Kidney capillary endothelial cell (primary cell): Measurements from ENCODE around the gene ATG7.
"Not testable (repeated sequence)": the region's sequence is repeated elsewhere in the genome, so short reads cannot be mapped to it uniquely, and the experiment has no call there.

Experiments
- DNase-seq: peaks from one replicate; pipeline ENCODE4 v3.0.0-alpha.2; 2018; ENCODE audit warnings: low spot score

The ATG7 gene

DNA sequence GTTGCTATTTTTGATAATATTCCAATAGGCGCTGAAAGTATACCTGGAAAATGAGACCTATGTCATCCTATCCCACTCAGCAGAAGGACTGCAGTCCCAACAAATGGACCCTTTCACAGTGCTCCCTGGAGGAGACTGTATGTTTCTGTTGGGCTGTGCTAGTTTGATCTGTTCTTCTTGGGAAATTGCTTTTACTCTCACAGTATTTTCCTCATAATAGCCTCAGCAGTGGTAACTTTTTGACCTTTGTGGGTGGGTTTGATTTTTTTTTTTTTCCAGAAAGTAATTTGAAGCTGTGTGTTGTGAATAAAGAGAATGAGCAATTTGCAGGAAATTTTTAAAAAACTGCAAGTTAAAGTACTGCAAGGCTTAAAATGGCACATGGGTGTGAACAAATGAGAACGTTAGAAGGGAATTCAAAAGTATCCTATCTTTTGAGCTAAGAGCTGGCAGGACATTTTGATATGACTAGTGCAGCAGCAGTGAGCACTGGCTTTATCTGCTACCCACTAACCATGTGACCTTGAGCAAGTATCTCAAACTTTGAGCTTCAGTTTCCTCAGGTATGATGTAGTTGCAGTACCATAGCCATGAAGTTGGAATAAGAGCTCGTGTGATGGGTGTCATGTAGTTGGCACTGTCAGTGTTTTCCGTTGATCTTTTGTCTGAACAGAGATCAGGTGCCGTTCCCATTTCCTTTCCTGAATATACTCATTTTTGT is 118.4 kb downstream of the ATG7 start:
- no peak for DNase-seq

DNA sequence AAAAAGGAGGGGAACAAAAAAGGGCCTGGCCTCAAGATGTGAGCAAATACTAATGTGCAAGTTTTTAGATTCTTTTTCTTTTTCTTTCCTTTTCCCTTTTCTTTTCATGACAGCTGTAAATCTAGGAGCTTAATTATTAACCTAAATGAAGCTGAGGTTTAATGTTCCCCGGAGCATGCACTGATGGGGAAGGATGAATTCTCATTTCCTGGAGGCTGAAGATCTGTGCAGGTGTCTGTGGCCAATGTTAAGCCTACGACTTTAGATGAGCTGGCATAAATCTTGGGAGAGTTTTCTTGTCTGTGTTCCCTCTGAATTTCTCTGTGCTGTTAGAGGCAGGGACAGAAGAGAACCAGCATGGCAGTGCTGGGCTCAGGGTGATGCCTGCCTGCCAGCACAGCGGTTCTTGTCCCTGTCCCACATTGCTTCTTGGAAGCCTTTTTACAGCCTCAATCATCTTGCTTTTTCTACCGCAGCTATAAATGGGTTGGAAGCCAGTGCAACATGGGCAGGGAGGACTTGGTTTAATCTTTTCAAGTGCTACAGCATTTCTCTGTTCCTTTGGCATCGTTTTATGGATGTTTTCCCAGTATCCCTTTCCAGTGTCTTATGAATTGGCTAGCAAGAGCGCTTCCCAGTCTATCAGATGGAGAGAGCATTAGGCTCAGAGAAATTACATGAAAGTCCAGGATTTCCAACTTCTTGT is 119.1 kb downstream of the ATG7 start:
- no peak for DNase-seq

DNA sequence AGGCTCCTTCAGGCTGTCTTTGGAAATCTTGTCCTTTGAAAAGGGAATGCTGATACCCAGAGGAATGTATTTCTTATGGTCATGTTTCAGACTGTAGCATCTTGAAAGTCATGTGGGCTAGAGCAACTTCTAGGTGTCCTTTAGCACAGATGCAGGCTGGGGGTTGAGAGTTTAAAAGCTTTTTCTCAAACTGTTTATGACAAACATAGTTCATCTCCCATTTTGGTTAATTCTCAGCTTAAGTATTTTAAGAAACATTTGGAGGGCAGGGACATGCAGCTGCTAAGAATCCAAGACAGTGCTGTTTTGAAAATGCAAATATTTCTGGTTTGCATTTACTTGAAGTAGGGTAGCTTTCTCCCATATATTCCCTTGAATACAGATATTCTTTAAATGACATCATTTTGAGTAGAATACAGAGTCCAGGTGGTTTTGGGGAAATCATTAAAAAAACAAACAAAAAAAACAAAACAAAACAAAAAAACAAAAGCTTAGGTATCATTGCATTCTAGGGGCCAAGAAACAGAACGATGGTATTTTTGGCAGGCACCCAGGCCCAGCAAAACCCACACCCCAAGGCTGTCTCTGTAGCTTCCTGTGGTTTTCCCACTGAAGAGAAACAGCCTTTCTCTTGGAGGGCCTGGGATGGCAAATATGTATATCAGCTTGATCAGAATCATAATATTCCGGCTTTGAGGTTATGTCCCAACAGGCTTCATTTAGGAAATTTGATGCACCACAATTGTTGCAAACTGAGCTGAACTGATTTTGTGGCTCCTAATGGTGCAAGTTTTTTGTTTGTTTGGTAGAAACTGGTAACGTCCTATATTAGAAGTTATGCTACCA is 120.0 kb downstream of the ATG7 start:
- no peak for DNase-seq

DNA sequence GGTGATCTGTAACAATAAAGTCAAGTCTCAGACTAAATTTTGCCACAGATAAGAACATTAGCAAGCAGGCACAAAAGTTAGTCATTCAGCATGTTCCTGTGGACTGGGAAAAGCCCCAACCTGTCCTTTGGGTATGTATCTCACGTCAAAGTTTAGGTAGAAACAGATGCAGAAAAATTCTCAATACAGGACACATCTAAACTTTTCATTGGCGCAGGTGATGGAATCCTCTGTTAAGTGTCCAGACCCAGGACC is 120.6 kb downstream of the ATG7 start:
- no peak for DNase-seq

DNA sequence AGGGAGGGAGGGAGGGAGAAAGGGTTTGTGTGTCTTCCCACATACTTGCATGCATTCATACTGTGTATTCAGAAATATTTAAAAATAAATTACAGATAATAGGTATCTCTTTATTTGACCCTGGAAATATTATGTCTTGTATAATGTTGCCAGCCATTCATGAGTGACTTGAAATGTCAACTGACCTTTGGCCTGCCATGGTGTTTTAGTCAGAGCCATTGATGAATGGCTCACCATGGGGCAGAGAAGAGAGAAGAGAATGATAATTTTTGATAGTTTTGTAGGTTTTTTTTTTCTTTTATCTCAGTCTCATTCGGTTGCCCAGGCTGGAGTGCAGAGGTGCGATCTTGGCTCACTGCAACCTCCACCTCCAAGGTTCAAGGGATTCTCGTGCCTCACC is 121.2 kb downstream of the ATG7 start:
- no peak for DNase-seq

DNA sequence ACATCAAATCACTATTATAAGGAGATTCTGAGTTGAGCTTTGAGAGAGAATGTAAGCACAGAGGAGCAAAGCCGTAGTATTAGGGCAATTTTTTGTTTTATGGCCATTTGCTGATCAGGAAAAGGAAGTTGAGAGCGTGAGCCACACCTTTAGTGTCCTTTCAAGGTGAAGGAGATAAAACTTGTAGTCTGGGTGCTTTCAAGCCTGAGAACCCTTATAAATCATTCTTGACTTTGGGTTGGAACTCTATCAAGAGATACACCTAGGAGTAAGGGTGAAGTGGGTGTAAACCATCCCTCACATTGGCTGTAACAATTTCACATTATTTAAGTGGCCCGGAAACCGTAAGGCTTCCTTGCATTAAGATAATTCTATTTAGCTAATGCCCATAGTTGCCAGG is 122.2 kb downstream of the ATG7 start:
- DNase-seq = no peak

DNA sequence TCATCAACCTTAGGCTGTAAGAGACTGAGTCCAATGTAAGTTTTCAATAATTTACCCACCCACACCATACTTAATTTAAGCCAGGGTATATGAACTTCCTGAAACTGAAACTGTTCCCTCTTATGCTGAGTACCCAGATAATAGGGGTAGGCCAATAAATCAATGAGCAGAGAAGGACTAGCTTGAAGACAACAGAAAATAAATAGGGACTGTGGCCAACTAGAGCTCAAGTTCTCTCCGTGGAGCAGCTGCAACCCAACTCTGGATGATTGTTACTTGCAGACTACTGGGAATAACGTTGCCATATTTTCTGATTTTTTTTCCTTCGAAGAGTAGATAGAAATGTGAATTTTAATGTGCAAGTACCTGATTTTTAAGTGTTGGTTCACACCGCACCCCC is 128.0 kb downstream of the ATG7 start:
- DNase-seq = no peak

DNA sequence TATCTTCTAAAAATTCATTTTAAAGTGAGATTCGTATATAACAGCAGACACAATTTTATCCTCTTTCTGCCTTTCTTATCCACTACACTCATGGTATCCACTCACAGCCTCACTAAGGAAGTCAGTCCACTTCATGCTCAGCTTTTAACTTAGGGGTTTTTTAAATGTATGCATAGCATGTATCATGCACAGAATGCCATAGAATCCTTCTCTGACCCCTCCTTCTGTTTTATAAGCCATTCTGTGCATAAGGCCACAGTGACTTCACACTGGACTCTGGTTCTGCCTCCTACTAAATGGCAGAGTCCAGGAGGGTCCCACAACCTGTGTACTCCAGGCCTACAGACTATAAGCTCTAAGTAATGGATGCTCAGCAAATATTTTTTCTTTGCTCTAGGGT is 129.2 kb downstream of the ATG7 start:
- DNase-seq = no peak

DNA sequence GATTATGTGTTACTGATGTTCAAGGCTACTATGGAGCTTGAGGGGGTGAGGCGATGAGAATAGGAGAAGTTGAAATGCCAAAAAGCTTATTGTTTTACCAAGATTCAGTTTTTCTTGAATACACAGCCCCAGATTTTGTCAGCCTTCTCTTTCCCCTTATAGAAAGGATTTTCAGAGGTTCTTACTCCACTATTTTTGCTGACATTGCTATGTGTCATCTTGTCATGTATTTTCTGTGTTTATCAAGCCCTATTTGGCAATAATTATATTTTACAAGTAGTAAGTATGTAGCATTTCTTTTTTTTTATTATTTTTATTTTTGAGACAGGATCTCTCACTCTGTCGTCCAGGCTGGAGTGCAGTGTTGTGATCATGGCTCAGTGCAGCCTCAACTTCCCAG is 133.1 kb downstream of the ATG7 start:
- DNase-seq = no peak

DNA sequence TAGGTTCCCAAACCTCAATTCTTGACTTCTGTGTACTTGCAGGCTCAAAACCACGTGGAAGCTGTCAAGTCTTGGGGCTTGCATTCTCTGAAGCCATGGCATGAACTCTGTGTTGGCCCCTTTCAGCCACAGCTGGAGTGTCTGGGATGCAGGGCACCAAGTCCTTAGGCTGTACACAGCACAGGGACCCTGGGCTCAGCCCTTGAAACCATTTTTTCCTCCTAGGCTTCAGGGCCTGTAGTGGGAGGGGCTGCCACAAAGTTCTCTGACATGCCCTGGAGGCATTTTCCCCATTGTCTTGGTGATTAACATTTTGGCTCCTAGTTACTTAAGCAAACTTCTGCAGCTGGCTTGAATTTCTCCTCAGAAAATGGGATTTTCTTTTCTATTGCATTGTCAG is 135.4 kb downstream of the ATG7 start:
- DNase-seq = no peak

DNA sequence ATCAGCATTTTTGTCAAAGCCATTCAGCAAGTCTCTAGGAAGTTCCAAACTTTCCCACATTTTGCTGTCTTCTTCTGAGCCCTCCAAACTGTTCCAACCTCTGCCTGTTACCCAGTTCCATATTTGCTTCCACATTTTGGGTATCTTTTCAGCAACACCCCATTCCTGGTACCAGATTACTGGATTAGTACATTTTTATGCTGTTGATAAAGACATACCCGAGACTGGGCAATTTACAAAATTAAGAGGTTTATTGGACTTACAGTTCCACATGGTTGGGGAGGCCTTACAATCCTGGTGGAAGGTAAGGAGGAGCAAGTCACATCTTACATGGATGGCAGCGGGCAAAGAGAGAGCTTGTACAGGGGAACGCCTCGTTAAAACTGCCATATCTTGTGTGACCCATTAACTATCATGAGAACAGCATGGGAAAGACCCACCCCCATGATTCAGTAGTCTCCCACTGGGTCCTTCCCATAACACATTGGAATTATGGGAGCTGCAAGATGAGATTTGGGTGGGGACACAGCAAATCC is 136.2 kb downstream of the ATG7 start:
- DNase-seq = not testable (repeated sequence)

DNA sequence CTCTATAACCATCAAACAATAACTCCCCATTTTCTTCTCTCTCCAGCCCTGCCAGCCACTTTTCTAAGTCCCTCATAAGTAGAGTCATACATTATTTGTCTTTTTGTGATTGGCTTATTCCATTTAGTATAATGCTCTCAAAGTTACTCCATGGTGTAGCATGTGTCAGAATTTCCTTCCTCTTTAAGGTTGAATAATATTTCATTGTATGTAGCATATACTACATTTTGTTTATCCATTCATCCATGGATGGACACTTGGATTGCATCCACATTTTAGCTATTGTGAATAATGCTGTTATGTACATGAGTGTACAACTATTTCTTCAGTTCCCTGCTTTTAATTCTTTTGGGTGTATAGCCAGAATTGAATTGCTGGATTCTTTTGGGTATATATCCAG is 138.4 kb downstream of the ATG7 start:
- peak; percentile 23 for DNase-seq

DNA sequence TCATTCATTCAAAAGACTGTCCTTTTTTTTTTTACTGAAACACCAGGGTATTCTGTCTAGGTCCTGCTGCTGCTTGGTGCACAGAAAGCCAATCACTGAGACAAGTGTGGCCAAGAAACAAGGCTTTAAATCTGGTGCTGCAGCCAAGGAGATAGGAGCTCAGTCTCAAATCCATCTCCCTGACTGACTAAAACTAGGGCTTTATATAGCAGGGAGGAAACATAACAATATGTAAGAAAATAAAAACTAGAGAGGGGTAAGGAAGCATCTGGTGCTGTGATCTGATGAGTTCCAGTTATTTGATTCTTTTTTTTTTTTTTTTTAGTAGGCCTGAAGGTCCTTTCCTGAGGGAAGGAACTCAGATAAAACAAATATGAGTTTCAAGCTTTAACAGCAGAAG is 139.8 kb downstream of the ATG7 start:
- DNase-seq = no peak

DNA sequence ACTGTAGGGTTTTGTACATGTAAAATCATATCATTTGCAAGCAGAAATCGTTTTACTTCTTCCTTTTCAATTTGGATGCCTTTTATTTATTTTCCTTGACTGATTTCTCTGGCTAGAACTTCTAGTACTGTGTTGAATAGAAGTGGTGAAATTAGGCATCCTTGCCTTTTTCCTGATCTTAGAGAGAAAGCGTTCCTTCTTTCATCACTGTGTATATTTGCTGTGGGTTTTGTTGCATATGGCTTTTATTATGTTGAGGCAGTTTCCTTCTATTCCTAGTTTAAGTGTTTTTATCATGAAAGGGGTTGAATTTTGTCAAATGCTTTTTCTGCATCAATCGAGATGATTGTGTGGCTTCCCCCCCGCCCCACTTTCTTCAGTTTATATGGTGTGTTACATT is 140.9 kb downstream of the ATG7 start:
- DNase-seq = no peak

DNA sequence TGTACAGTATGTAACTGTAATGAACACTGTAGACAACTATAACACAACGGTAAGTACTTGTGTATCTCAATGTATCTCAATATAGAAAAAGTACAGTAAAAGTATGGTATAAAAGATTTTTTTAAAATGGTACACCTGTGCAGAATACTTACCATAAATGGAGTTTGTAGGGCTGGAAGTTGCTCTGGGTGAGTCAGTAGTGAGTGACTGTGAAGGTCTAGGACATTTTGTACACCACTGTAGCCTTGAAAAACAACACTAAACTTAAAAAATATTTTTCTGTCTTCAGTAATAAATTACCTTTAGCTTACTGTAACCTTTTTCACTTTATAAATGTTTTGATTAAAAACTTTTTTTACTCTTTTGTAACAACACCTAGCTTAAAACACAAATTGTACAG is 142.9 kb downstream of the ATG7 start:
- no peak for DNase-seq

DNA sequence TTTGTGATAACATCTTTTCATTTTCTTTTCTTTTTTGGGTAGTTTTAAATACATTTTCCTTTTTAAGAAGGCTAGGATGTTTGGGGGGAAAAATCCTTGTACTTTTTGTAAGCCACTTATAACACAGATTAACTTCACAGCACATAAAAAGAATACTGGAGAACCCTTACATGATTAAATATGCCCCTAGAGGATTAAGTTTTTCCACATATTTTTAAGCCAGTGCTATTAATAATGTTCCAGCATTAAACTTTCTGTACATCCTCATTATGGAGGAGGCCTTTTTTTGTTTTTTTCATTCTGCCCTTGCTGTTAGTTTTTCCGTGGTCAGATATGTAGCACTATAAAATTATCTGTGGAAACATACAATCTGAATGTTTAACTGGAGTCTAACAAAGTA is 147.9 kb downstream of the ATG7 start:
- no peak for DNase-seq

DNA sequence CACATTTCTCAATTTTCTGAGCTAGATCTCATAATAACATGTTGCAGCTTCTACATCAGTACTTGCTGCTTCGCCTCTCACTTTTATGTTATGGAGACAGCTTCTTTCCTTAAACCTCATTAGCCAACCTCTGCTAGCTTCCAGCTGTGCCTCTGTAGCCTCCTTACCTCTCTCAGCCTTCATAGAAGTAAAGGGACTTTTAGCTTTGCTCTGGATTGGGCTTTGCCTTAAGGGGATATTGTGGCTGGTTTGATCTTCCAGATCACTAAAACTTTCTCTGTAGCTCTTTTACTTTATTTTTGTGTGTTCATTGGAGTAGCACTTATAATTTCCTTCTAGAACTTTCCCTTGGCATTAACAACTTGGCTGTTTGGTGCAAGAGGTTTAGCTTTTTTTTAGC is 150.1 kb downstream of the ATG7 start:
- no peak for DNase-seq

DNA sequence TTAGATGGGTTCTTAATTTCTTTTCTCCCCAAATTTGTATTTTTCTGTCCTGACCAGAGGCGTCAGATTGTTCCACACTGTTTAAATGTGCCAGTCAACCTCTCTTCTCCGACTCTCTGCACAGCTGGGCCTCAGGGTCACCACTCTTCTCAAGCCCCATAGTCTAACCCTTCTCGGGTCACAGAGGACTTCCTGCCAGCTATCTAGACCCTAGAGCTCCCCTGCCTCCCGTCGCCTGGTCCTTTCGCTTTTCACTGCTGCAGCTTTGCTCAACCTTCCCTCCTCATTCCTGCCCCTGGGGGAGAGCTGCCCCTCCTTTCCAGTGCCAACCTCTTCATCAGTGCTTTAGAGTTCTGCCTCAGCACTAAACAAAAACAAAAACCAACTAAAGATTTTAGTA is 151.7 kb downstream of the ATG7 start:
- DNase-seq = no peak

DNA sequence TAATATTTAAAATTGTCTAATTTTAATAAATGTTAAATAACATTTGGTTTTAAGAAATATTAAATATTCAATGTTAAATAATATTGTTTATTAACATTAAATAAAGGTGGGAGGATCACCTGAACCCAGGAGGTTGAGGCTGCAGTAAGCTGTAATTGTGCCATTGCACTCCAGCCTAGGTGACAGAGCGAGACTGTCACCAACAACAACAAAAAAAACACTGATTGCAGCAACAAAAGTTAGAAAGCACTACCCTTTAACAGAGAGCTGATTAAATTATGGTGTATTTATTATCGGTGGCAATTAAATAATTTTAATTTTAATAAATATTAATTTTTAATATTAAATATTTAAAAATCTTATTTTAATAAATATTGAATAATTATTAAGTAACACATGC is 152.1 kb downstream of the ATG7 start:
- no peak for DNase-seq

DNA sequence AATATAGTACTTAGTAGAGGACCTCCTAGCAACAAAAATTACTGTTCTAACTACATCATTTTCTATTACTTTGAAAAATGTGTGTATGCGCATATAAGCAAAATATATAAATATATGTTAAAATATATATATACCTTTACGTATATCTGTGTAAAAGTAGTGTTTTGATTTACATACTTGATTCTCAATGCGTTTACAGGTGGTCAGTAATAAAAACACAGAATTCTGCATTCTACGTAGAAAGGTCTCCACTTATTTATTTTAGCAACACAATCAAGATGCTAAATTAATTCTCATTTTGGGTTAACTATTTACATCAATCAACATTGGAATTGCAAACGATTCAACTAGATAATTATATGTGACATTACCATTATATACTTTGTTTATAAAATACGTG is 158.0 kb downstream of the ATG7 start:
- DNase-seq = no peak

DNA sequence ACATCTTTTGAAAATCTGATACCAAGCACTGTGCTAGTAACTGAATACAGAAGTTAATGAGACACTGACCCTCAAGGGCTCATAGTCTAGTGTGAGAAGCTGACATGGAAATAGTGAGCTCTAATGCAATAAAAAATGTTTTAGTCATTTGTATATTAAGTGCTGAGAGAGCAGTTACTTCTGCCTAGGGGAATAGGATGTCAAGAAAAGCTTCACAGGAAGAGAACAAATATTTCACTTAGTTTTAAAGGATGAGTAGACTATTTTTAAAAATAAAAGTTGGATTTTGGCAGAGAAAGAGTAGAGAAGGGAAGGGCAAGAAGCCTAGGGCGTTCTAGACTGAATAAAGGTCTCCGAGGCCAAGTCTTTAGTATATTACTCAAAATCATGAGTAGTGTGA is 158.4 kb downstream of the ATG7 start:
- no peak for DNase-seq

DNA sequence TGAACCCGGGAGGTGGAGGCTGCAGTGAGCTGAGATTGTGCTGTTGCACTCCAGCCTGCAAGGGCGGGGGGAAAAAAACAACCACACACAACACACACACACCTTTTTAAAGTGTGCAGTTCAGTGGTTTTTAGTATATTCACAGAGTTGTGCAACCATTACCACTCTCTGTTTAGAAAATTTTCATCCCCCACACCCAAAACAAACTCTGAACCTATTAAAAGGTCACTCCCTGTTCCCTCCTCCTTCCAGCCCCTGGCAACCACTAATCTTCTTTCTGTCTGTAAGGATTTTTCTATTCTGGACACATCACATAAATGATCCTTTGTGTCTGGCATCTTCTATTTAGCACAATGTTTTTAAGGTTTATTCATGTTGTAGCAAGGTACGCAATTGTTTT is 159.1 kb downstream of the ATG7 start:
- DNase-seq = no peak

DNA sequence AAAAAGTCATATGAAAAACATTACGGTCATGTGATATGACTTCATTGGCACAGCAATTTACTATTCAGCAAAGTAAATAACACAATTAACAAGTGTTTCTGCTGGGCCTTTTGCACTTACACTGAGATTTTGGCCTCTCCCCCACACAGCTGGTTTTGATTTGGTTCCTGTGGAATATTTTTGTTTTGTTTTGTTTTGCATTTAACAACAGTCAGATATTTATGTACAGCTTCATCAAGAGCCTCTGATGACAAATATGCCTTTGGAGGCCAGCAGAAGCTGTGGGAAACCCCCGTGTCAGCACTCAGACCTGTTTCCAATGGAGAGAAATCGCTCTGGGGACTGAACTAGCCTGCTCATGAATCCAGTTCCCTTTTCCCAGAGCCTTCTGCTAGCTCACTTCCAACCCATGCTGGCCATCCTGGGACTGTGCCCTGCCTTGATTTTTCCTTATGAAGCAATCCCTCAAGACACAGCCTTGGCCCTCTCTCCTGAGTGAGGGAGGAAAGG is 161.9 kb downstream of the ATG7 start:
- DNase-seq = no peak
